Measurements from ENCODE around the gene CCNE1.

Gene CCNE1

GRCh38 chr19:29811125-29812079 is at the start of gene CCNE1:
Gene CCNE1, plus strand, starts transcription at chr19:29811991. Its CDS starts 565 bp downstream, at chr19:29812556.
- DNase-seq, result no peak

GRCh38 chr19:29763196-29763595 is 48.6 kb upstream of the CCNE1 start:
- no peak for DNase-seq

- DNase-seq, result no peak
Measured at GRCh38 chr19:29764361-29764760, 47.4 kb upstream of the CCNE1 start.

GRCh38 chr19:29766100-29766499 is 45.7 kb upstream of the CCNE1 start:
- DNase-seq, result no peak

GRCh38 chr19:29767039-29767735 is 44.6 kb upstream of the CCNE1 start:
- DNase-seq, result no peak

- no peak for DNase-seq
Measured at GRCh38 chr19:29768166-29768565, 43.6 kb upstream of the CCNE1 start.

- DNase-seq, result no peak
Measured at GRCh38 chr19:29769997-29770396, 41.8 kb upstream of the CCNE1 start.

- DNase-seq, result no peak
Measured at GRCh38 chr19:29770648-29771047, 41.1 kb upstream of the CCNE1 start.

- no peak for DNase-seq
Measured at GRCh38 chr19:29771708-29772414, 39.9 kb upstream of the CCNE1 start.

- no peak for DNase-seq
Measured at GRCh38 chr19:29772696-29773095, 39.1 kb upstream of the CCNE1 start.

GRCh38 chr19:29773141-29773540 is 38.6 kb upstream of the CCNE1 start:
- no peak for DNase-seq

GRCh38 chr19:29774126-29774525 is 37.7 kb upstream of the CCNE1 start:
- no peak for DNase-seq

GRCh38 chr19:29777781-29778309 is 33.9 kb upstream of the CCNE1 start:
- no peak for DNase-seq

GRCh38 chr19:29779921-29780320 is 31.9 kb upstream of the CCNE1 start:
- no peak for DNase-seq

GRCh38 chr19:29781386-29782259 is 30.2 kb upstream of the CCNE1 start:
- DNase-seq, result no peak

- no peak for DNase-seq
Measured at GRCh38 chr19:29782260-29782580, 29.6 kb upstream of the CCNE1 start.

- DNase-seq, result no peak
Measured at GRCh38 chr19:29783627-29784190, 28.1 kb upstream of the CCNE1 start.

GRCh38 chr19:29784598-29785223 is 27.1 kb upstream of the CCNE1 start:
- no peak for DNase-seq

GRCh38 chr19:29785360-29785759 is 26.4 kb upstream of the CCNE1 start:
- DNase-seq, result no peak

- DNase-seq, result no peak
Measured at GRCh38 chr19:29785955-29786589, 25.7 kb upstream of the CCNE1 start.

GRCh38 chr19:29787281-29787680 is 24.5 kb upstream of the CCNE1 start:
- no peak for DNase-seq

All from NCI-H524 treated with DMSO at 0.1 percent for 48 hours (cell line).